PC-9 (cell line): Measurements from ENCODE around the gene FBXW12. TPM values are rescaled to one million over a fixed set of nuclear protein-coding genes. Genes with fewer than 3 reads are reported as not detected.

ENCODE experiments used
- BruUV-seq: library from RNA; stranded (reverse); fragments of 400-500 nt; replicated peaks from 2 replicates; lab custom pipeline; 2021; lab: Mats Ljungman, UMichigan
- CTCF ChIA-PET: fragments of 300-600 bp; sonication (Branson Sonifier 250); formaldehyde crosslinking; loops from one replicate; lab custom pipeline; 2022; ENCODE audit warnings: antibody characterized with exemption; lab: Charles Lee
- POLR2A ChIA-PET: fragments of 300-600 bp; sonication (Branson Sonifier 250); formaldehyde crosslinking; loops from one replicate; lab custom pipeline; 2022; ENCODE audit warnings: antibody characterized with exemption; ENCODE audit not compliant: unreplicated experiment; lab: Charles Lee
- DNase-seq, 2 experiments: peaks; one replicate each; pipeline versions ENCODE4 v3.0.0 to v3.0.0-alpha.2; 2015 to 2022; ENCODE audit warnings: mixed read lengths in 1 of 2
- H2AFZ ChIP-seq: fragments of 200-600 bp; sonication (generic); 2 replicates; pipeline ENCODE4 v1.8.1; 2017; ENCODE audit warnings: antibody characterized with exemption
- H3F3A ChIP-seq: fragments of 200-600 bp; sonication (generic); 2 replicates; pipeline ENCODE4 v1.8.1; 2017; ENCODE audit warnings: antibody characterized with exemption, mild to moderate bottlenecking, low read depth; ENCODE audit not compliant: insufficient read depth
- H3K27ac ChIP-seq: fragments of 200-600 bp; sonication (generic); 2 replicates; pipeline ENCODE4 v1.6.1; 2016; ENCODE audit warnings: mixed run types
- H3K27me3 ChIP-seq: fragments of 200-600 bp; sonication (generic); 2 replicates; pipeline ENCODE4 v1.6.1; 2016; ENCODE audit warnings: low read depth, mixed run types; ENCODE audit not compliant: insufficient read depth
- H3K36me3 ChIP-seq: fragments of 200-600 bp; sonication (generic); 2 replicates; pipeline ENCODE4 v1.6.1; 2016; ENCODE audit warnings: low read depth, mixed run types
- H3K4me1 ChIP-seq: fragments of 200-600 bp; sonication (generic); replicated peaks from 2 replicates; pipeline ENCODE4 v1.6.1; 2016; ENCODE audit warnings: mixed run types; ENCODE audit not compliant: insufficient read depth
- H3K4me2 ChIP-seq: fragments of 200-600 bp; sonication (generic); 2 replicates; pipeline ENCODE4 v1.6.1; 2017; ENCODE audit warnings: mixed run types
- H3K4me3 ChIP-seq: fragments of 200-600 bp; sonication (generic); 2 replicates; pipeline ENCODE4 v1.6.1; 2016; ENCODE audit warnings: mixed run types
- H3K79me2 ChIP-seq: fragments of 200-600 bp; sonication (generic); 2 replicates; pipeline ENCODE4 v1.6.1; 2017; ENCODE audit warnings: low read depth, mixed run types
- H3K9me2 ChIP-seq: fragments of 200-600 bp; sonication (generic); 2 replicates; pipeline ENCODE4 v1.8.1; 2017; ENCODE audit warnings: mild to moderate bottlenecking; ENCODE audit not compliant: insufficient read depth
- H3K9me3 ChIP-seq: fragments of 200-600 bp; sonication (generic); 2 replicates; pipeline ENCODE4 v1.8.1; 2016; ENCODE audit warnings: low read depth; ENCODE audit not compliant: insufficient read depth
- H4K20me1 ChIP-seq: fragments of 200-600 bp; sonication (generic); 2 replicates; pipeline ENCODE4 v1.8.1; 2017; ENCODE audit not compliant: insufficient read depth
- EZH2 ChIP-seq: fragments of 200-600 bp; sonication (generic); IDR thresholded peaks from 2 replicates; pipeline ENCODE4 v1.8.0; 2017; ENCODE audit warnings: antibody characterized with exemption, low read depth
- intact Hi-C: fragments of 100-400 bp; cut with micrococcal nuclease; formaldehyde crosslinking; loops from one replicate; pipeline ENCODE4 v1.10.0; 2022; ENCODE audit not compliant: unreplicated experiment
- total RNA-seq: library from RNA; stranded (reverse); gene quantifications from 2 replicates; pipeline ENCODE4 v1.2.3, GENCODE V29; 2021
- TF ChIP-seq, protein P1 (sequence below): fragments of 200-600 bp; sonication (generic); conservative IDR thresholded peaks from 2 replicates; pipeline ENCODE4 v1.6.1; 2017; ENCODE audit warnings: mixed run types, antibody characterized with exemption, mild to moderate bottlenecking, moderate library complexity

FBXW12 gene
- total RNA-seq, 1 experiment from 2014 or later, result not detected

DNA sequence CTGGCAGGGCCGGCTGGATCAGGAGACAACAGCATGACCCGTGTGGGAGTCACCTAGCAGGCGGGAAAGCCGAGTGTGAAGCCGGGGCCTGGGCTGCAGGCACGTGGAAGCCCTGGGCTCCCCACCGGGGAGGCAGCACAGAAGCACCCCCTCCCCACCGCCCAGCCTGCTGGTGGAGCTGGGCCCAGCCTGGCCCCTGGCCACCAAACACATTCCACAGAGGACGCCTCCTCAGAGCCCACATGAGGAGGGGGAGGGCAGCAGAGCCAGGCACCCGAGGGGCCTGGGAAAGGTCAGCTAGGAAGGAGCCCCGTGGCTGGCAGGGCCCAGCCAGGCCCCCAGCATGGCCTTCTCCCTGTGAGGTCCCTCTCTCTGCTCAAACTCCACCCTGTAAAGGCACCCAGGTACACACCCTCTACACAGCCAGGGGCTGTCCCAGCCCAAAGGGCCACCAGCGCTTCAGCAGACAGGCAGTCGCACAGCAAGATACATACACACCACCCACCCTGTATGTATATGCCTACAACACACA lies 53.3 kb downstream of the FBXW12 start:
- DNase-seq, result no peak
- Histone ChIP-seq H4K20me1 (no peaks in the 10 kb centered on the region), H3K36me3 (no peaks in the 10 kb centered on the region), H3K9me3 (no peaks in the 10 kb centered on the region), H3K27ac (no peak overlapping the region), H3F3A (peaks cover 6% of the 10 kb centered on the region), H3K27me3 (no peaks in the 10 kb centered on the region), H3K4me2 (no peak overlapping the region), H3K4me3 (no peak overlapping the region), H3K9me2 (no peaks in the 10 kb centered on the region), H3K79me2 (peaks cover 25% of the 10 kb centered on the region), H3K4me1 (peaks cover 10% of the 10 kb centered on the region), H2AFZ (no peak overlapping the region)
- TF ChIP-seq, protein P1, sequence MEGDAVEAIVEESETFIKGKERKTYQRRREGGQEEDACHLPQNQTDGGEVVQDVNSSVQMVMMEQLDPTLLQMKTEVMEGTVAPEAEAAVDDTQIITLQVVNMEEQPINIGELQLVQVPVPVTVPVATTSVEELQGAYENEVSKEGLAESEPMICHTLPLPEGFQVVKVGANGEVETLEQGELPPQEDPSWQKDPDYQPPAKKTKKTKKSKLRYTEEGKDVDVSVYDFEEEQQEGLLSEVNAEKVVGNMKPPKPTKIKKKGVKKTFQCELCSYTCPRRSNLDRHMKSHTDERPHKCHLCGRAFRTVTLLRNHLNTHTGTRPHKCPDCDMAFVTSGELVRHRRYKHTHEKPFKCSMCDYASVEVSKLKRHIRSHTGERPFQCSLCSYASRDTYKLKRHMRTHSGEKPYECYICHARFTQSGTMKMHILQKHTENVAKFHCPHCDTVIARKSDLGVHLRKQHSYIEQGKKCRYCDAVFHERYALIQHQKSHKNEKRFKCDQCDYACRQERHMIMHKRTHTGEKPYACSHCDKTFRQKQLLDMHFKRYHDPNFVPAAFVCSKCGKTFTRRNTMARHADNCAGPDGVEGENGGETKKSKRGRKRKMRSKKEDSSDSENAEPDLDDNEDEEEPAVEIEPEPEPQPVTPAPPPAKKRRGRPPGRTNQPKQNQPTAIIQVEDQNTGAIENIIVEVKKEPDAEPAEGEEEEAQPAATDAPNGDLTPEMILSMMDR, result no peak
- TF ChIP-seq EZH2, result no peak
- ChIA-PET POLR2A (interaction anchor here (0.5 kb wide), 1 partner anchor 709 kb away, joined by 3 read pairs; no protein-coding TSS in a partner anchor), CTCF (interaction anchor here (1.2 kb wide), 1 partner anchor 11 kb away, joined by 4 read pairs; no protein-coding TSS in a partner anchor)
- intact Hi-C loops, result no loop called here
- no TSS peak for BruUV-seq

DNA sequence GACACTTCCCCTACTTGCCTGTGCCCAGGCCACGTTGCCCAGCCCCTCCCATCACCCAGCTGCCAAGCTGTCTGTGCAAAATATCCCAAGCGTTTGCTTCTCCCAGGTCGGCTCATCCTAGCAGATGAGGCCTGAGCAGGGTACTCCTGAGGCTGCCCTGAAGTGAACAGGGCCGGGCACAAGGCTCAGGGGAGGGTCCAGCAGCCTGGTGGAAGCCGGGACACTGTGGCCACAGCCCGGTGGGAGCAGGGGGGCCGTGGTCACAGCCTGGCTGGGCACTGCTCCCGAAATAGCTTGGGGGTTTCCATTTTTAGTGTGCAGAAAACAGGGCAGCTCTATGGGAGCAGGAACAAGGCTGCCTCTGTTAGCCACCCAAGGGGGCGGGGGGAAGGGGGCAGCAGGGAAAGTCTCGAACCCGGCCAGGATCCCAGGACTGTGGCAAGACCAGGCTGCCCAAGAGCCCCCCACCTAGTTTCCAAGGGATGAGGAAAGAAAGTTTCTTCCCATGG lies 54.4 kb downstream of the FBXW12 start:
- Histone ChIP-seq H3K79me2 (peaks cover 25% of the 10 kb centered on the region), H3K9me2 (no peaks in the 10 kb centered on the region), H3K4me2 (no peak overlapping the region), H3K4me3 (no peak overlapping the region), H3K4me1 (peaks cover 21% of the 10 kb centered on the region), H2AFZ (no peak overlapping the region), H4K20me1 (no peaks in the 10 kb centered on the region), H3F3A (peaks cover 12% of the 10 kb centered on the region), H3K9me3 (no peaks in the 10 kb centered on the region), H3K27ac (no peak overlapping the region), H3K27me3 (no peaks in the 10 kb centered on the region), H3K36me3 (no peaks in the 10 kb centered on the region)
- ChIA-PET CTCF (interaction anchor here (1.2 kb wide), 1 partner anchor 10 kb away, joined by 4 read pairs; no protein-coding TSS in a partner anchor), POLR2A (no interaction called here)
- TF ChIP-seq, protein P1, result no peak
- TF ChIP-seq EZH2, result no peak
- no TSS peak for BruUV-seq
- DNase-seq, result no peak
- intact Hi-C loops, result no loop called here

DNA sequence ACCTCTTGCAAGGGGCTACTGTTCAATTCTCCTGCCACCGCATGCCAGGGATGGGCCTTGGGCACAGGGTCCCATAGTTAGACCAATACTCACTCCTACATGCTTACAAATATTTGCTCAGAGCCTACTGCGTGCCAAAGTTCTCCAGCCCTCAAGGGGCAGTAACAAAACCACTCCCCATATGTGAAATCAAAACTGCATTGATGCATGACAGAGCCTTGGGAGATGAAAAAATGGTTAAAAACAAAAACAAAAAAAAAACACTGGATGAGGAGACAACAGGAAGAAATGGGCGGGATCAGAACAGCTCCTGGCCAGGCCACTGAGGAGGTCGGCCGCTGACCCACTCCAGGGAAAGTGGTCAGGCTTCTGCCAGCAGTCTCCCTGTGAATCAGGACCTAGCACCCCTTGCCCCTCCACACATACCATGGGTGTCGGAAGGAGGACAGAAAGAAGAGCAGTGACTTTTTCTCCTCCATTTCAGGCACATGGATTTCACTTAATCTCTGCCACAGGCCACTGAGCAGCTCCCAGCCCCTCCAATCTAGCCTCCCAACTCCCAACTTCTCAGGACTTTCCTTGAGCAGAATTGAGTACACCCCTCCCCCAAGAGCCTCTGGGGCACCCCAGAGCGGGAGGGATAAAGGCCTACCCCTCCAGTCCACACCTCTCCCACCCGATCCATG lies 55.1 kb downstream of the FBXW12 start:
- Histone ChIP-seq H3K4me1 (peaks cover 23% of the 10 kb centered on the region), H3F3A (peaks cover 15% of the 10 kb centered on the region), H3K27ac (no peak overlapping the region), H3K79me2 (peaks cover 25% of the 10 kb centered on the region), H3K4me3 (no peak overlapping the region), H3K27me3 (no peaks in the 10 kb centered on the region), H2AFZ (no peak overlapping the region), H3K9me3 (no peaks in the 10 kb centered on the region), H4K20me1 (no peaks in the 10 kb centered on the region), H3K9me2 (no peaks in the 10 kb centered on the region), H3K36me3 (no peaks in the 10 kb centered on the region), H3K4me2 (no peak overlapping the region)
- no peak for DNase-seq
- intact Hi-C loops, result no loop called here
- ChIA-PET POLR2A (interaction anchor here (0.6 kb wide), 1 partner anchor 694 kb away, joined by 3 read pairs; the partner anchor contains the start of gene USP19), CTCF (no interaction called here)
- BruUV-seq, result no TSS peak
- no peak for TF ChIP-seq EZH2
- TF ChIP-seq, protein P1, result no peak
